H9 (cell line): ENCODE results near the gene ANKRD53. TPM values are rescaled to one million over a fixed set of nuclear protein-coding genes. Genes with fewer than 3 reads are reported as not detected.

Source experiments
- DNase-seq: peaks from one replicate; pipeline ENCODE4 v3.0.0-alpha.2; 2017
- H2AFZ ChIP-seq: one replicate; pipeline ENCODE4 v1.6.1; 2013; ENCODE audit warnings: mild to moderate bottlenecking, low read length, control low read depth, moderate library complexity
- H2AK5ac ChIP-seq: 2 replicates; pipeline ENCODE4 v1.6.1; 2013; ENCODE audit warnings: low read length, control low read depth, mixed read lengths; ENCODE audit not compliant: insufficient read length
- H2BK120ac ChIP-seq: one replicate; pipeline ENCODE4 v1.6.1; 2013; ENCODE audit warnings: low read depth, mild to moderate bottlenecking, low read length, control low read depth, inconsistent platforms; ENCODE audit not compliant: poor library complexity, severe bottlenecking
- H2BK12ac ChIP-seq: 2 replicates; pipeline ENCODE4 v1.6.1; 2013; ENCODE audit warnings: low read length, control low read depth, mixed read lengths, low read depth; ENCODE audit not compliant: insufficient read length
- H2BK15ac ChIP-seq: 2 replicates; pipeline ENCODE4 v1.6.1; 2013; ENCODE audit warnings: low read depth, low read length, control low read depth
- H2BK20ac ChIP-seq: one replicate; pipeline ENCODE4 v1.6.1; 2013; ENCODE audit warnings: low read depth, mild to moderate bottlenecking, low read length, control low read depth, inconsistent platforms; ENCODE audit not compliant: poor library complexity, severe bottlenecking
- H2BK5ac ChIP-seq: 2 replicates; pipeline ENCODE4 v1.6.1; 2013; ENCODE audit warnings: low read length, control low read depth, mixed read lengths; ENCODE audit not compliant: insufficient read length
- H3K14ac ChIP-seq: 2 replicates; pipeline ENCODE4 v1.6.1; 2013; ENCODE audit warnings: low read length, control low read depth; ENCODE audit not compliant: insufficient read depth
- H3K18ac ChIP-seq: 2 replicates; pipeline ENCODE4 v1.6.1; 2013; ENCODE audit warnings: low read depth, mild to moderate bottlenecking, mixed read lengths, low read length, control low read depth; ENCODE audit not compliant: insufficient read length
- H3K23ac ChIP-seq: 2 replicates; pipeline ENCODE4 v1.6.1; 2013; ENCODE audit warnings: low read length, control low read depth, mixed read lengths, low read depth; ENCODE audit not compliant: insufficient read length
- H3K23me2 ChIP-seq: 2 replicates; pipeline ENCODE4 v1.6.1; 2013; ENCODE audit warnings: low read depth, mild to moderate bottlenecking, mixed read lengths, low read length, control low read depth; ENCODE audit not compliant: insufficient read length, poor library complexity, severe bottlenecking
- H3K27ac ChIP-seq: 2 replicates; pipeline ENCODE4 v1.5.1; 2013; ENCODE audit warnings: low read length, control low read depth, mixed read lengths, low read depth; ENCODE audit not compliant: insufficient read length
- H3K27me3 ChIP-seq: 2 replicates; pipeline ENCODE4 v1.6.1; 2013; ENCODE audit warnings: low read length, control low read depth, inconsistent platforms; ENCODE audit not compliant: insufficient read depth
- H3K4ac ChIP-seq: 2 replicates; pipeline ENCODE4 v1.6.1; 2013; ENCODE audit warnings: low read depth, mild to moderate bottlenecking, control low read depth, inconsistent platforms, low read length, moderate library complexity
- H3K4me1 ChIP-seq: 2 replicates; pipeline ENCODE4 v1.6.1; 2013; ENCODE audit warnings: low read length, control low read depth, inconsistent platforms; ENCODE audit not compliant: insufficient read depth
- H3K4me2 ChIP-seq: 2 replicates; pipeline ENCODE4 v1.6.1; 2013; ENCODE audit warnings: low read length, control low read depth, mixed read lengths; ENCODE audit not compliant: insufficient read length, insufficient read depth
- H3K56ac ChIP-seq: 2 replicates; pipeline ENCODE4 v1.6.1; 2013; ENCODE audit warnings: low read depth, mild to moderate bottlenecking, mixed read lengths, low read length, control low read depth; ENCODE audit not compliant: insufficient read length
- H3K79me1 ChIP-seq: 2 replicates; pipeline ENCODE4 v1.6.1; 2013; ENCODE audit warnings: low read depth, mild to moderate bottlenecking, moderate library complexity, low read length, control low read depth, inconsistent platforms; ENCODE audit not compliant: insufficient read depth, poor library complexity, severe bottlenecking
- H3K79me2 ChIP-seq: 2 replicates; pipeline ENCODE4 v1.6.1; 2013; ENCODE audit warnings: low read length, control low read depth, inconsistent platforms; ENCODE audit not compliant: insufficient read depth
- H3K9ac ChIP-seq: 2 replicates; pipeline ENCODE4 v1.6.1; 2013; ENCODE audit warnings: low read length, control low read depth, mixed read lengths; ENCODE audit not compliant: insufficient read length; ENCODE audit errors: extremely low read depth
- H3K9me3 ChIP-seq: one replicate; pipeline ENCODE4 v1.6.1; 2013; ENCODE audit warnings: low read depth, low read length, inconsistent platforms; ENCODE audit not compliant: control insufficient read depth
- H3T11ph ChIP-seq: one replicate; pipeline ENCODE4 v1.6.1; 2013; ENCODE audit warnings: mild to moderate bottlenecking, low read length, control low read depth, inconsistent platforms
- H4K20me1 ChIP-seq: one replicate; pipeline ENCODE4 v1.6.1; 2013; ENCODE audit not compliant: control insufficient read depth, insufficient read length, insufficient read depth
- H4K5ac ChIP-seq: 2 replicates; pipeline ENCODE4 v1.6.1; 2013; ENCODE audit warnings: low read depth, mild to moderate bottlenecking, mixed read lengths, low read length, control low read depth; ENCODE audit not compliant: insufficient read length
- H4K8ac ChIP-seq: replicated peaks from 2 replicates; pipeline ENCODE4 v1.6.1; 2013; ENCODE audit warnings: low read length, control low read depth, mixed read lengths, low read depth; ENCODE audit not compliant: insufficient read length
- H4K91ac ChIP-seq: 2 replicates; pipeline ENCODE4 v1.6.1; 2013; ENCODE audit warnings: low read depth, mild to moderate bottlenecking, moderate library complexity, mixed read lengths, low read length, control low read depth; ENCODE audit not compliant: insufficient read length
- H3K27ac Mint-ChIP-seq, 3 experiments: 2 replicates in 2 of 3; 3 replicates in 1 of 3; pipeline ENCODE4 v1.8.0; 2020 to 2021; ENCODE audit warnings: mixed read lengths in 3 of 3, mild to moderate bottlenecking in 1 of 3, moderate library complexity in 1 of 3
- H3K27me3 Mint-ChIP-seq: 2 replicates; pipeline ENCODE4 v1.8.0; 2021; ENCODE audit warnings: low read depth, mild to moderate bottlenecking, moderate library complexity, mixed read lengths
- H3K36me3 Mint-ChIP-seq, 3 experiments: 2 replicates in 2 of 3; 3 replicates in 1 of 3; pipeline ENCODE4 v1.8.0; 2020 to 2021; ENCODE audit warnings: low read depth in 3 of 3, mixed read lengths in 3 of 3; ENCODE audit not compliant: insufficient read depth in 1 of 3
- H3K4me1 Mint-ChIP-seq, 2 experiments: 2 replicates each; pipeline ENCODE4 v1.8.0; 2020; ENCODE audit warnings: mixed read lengths in 2 of 2
- H3K4me3 Mint-ChIP-seq, 2 experiments: 2 replicates in 1 of 2; 3 replicates in 1 of 2; pipeline ENCODE4 v1.8.0; 2020 to 2021; ENCODE audit warnings: mild to moderate bottlenecking in 2 of 2, mixed read lengths in 2 of 2, moderate library complexity in 1 of 2
- H3K9me3 Mint-ChIP-seq, 2 experiments: 2 replicates in 1 of 2; 3 replicates in 1 of 2; pipeline ENCODE4 v1.8.0; 2020; ENCODE audit warnings: mild to moderate bottlenecking in 2 of 2, mixed read lengths in 2 of 2, moderate library complexity in 1 of 2
- WGBS: extraction: QIAGEN DNeasy Blood & Tissue Kit; methylation state at CpG from one replicate; pipeline ENCODE4 v1.1.7; 2013; ENCODE audit warnings: missing lambda C conversion rate, low lambda C conversion rate, mixed read lengths; ENCODE audit not compliant: insufficient read length; ENCODE audit errors: extremely low coverage; 5-methylcytosine and 5-hydroxymethylcytosine counted together
- total RNA-seq: library from RNA; stranded (reverse); gene quantifications from 2 replicates; pipeline ENCODE4 v1.2.1, GENCODE V29; 2021
- TF ChIP-seq, protein P1 (sequence below): fragments of 200-600 bp; sonication (generic); conservative IDR thresholded peaks from 3 replicates; pipeline ENCODE4 v1.8.0; 2021; ENCODE audit warnings: antibody characterized with exemption, mild to moderate bottlenecking

ANKRD53 gene
- total RNA-seq, 1 experiment from 2014 or later: 0.28 TPM

DNA sequence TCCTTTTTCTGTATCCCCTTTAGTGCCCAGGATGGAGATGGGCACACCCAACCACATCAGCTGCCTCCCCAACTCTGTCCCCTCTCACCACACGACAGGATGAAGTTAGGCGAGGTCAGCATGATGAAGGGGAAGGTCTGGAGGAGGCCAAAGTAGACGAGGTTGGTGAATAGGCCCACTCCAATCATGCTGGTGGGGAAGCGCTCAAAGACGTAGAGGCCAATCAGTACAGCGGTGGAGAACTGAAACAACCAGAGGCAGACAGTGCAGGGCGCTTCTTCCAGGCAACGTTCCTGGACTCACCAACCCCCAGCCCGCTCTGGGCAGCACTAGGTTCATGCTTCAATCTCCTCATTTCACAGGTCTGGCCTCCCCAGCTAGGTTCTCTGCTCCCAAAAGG lies 13.3 kb downstream of the ANKRD53 start:
- H2BK5ac ChIP-seq: no peak overlapping the region
- H3K4me2 ChIP-seq: no peak overlapping the region
- no peak overlapping the region for H2AK5ac ChIP-seq
- H3K14ac ChIP-seq: no peak overlapping the region
- WGBS: no CpG with 5 or more reads among the region's 9 CpGs
- H3K23me2 ChIP-seq: peaks cover 13% of the 10 kb centered on the region
- H4K20me1 ChIP-seq: no peaks in the 10 kb centered on the region
- no peak overlapping the region for H3K56ac ChIP-seq
- H3K79me1 ChIP-seq: no peaks in the 10 kb centered on the region
- no peak overlapping the region for H4K5ac ChIP-seq
- no peak overlapping the region for H3K18ac ChIP-seq
- no peak overlapping the region for H3K23ac ChIP-seq
- H2BK12ac ChIP-seq: no peak overlapping the region
- peak overlapping the region in 1 of 3 experiments; percentile 49; a peak in 1 of 7 replicates for H3K27ac Mint-ChIP-seq
- no peak overlapping the region for H4K8ac ChIP-seq
- H2BK15ac ChIP-seq: no peak overlapping the region
- no peaks in the 10 kb centered on the region for H3K27me3 Mint-ChIP-seq
- H3K9me3 Mint-ChIP-seq: no peaks in the 10 kb centered on the region
- H3K79me2 ChIP-seq: 0 out of 2 replicates have a peak, but pooled peaks cover 3% of the 10 kb centered on the region
- peaks cover 12% of the 10 kb centered on the region in 2 experiments for H3K4me1 Mint-ChIP-seq
- H2AFZ ChIP-seq: no peak overlapping the region
- peaks cover 5 to 27% (median 19%) of the 10 kb centered on the region in 3 experiments; a peak in 5 of 7 replicates for H3K36me3 Mint-ChIP-seq
- no peak overlapping the region for H2BK20ac ChIP-seq
- no peak overlapping the region for H3K4ac ChIP-seq
- H3K27ac ChIP-seq: no peak overlapping the region
- no peak for DNase-seq
- H3T11ph ChIP-seq: no peak overlapping the region
- no peak overlapping the region for H2BK120ac ChIP-seq
- H3K4me3 Mint-ChIP-seq: 0 out of 5 replicates have a peak overlapping the region, but pooled peaks of 1 of the 2 experiments have one; percentile 7
- H3K27me3 ChIP-seq: no peaks in the 10 kb centered on the region
- no peaks in the 10 kb centered on the region for H3K9me3 ChIP-seq
- no peak overlapping the region for H3K9ac ChIP-seq
- H3K4me1 ChIP-seq: no peaks in the 10 kb centered on the region
- TF ChIP-seq, protein P1, sequence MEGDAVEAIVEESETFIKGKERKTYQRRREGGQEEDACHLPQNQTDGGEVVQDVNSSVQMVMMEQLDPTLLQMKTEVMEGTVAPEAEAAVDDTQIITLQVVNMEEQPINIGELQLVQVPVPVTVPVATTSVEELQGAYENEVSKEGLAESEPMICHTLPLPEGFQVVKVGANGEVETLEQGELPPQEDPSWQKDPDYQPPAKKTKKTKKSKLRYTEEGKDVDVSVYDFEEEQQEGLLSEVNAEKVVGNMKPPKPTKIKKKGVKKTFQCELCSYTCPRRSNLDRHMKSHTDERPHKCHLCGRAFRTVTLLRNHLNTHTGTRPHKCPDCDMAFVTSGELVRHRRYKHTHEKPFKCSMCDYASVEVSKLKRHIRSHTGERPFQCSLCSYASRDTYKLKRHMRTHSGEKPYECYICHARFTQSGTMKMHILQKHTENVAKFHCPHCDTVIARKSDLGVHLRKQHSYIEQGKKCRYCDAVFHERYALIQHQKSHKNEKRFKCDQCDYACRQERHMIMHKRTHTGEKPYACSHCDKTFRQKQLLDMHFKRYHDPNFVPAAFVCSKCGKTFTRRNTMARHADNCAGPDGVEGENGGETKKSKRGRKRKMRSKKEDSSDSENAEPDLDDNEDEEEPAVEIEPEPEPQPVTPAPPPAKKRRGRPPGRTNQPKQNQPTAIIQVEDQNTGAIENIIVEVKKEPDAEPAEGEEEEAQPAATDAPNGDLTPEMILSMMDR: no peak
- H4K91ac ChIP-seq: no peak overlapping the region
